Measurements from ENCODE around the gene RNF10. TPM values are rescaled to one million over a fixed set of nuclear protein-coding genes. Genes with fewer than 3 reads are reported as not detected.
"Not testable (repeated sequence)": the region's sequence is repeated elsewhere in the genome, so short reads cannot be mapped to it uniquely, and the experiment has no call there.

RNF10 gene
- polyA plus RNA-seq, 1 donor: 146 TPM

DNA sequence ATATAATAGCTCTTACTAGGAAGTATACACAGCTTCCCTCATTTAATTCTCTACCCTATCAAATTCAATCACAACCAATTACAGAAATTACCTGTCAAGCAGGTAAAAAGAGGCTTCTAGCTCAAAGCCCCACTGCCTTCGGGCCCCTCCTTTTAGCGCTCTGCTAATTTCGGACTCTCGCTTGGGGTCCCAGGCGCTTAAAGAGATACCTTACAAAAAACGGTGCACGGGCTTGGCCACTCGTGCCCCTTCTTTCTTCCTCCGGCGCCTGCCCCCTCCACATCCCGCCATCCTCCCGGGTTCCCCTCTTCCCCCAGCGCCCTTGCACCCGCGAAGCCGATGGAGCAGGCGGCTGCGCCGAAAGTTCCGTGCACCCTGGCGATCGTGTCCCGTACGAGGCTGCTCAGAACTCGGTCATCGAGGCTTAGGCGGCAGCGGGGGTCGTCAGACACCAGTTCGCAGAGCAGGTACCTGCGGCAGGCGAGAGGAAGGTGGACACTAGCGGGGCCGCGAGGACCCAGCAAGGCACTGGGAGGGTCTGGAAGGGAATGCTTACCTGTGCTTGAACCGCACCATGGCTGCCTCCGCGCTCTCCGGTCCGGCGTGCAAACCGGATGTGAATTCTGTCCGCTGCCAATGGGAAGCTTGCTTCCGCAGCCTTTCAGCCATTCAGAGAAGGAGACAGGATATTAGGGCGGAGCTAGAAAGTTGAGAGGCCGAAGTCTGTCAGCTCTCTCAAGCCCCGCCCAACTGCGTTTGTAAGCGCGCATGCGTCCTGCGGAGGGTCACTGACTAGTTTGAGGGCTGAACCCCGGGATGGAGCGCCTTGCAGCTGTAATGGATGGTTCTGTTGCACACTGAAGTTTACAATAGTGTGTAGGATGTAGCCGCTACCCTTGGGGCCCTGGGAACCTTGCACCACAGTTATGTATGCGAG, 46.9 kb downstream of the RNF10 start, which contains the start of gene POP5:
Gene POP5 (minus strand): TSS at position 616 of the 937 bp plus-strand sequence. CDS start 40 bp downstream, at position 576.
- DNase-seq (ENCODE audit: low read depth): peak; percentile 98

- DNase-seq (ENCODE audit: low read depth): no peak
These were observed 47.8 kb downstream of the RNF10 start for GRCh38 chr12:120581998-120582397.

DNA sequence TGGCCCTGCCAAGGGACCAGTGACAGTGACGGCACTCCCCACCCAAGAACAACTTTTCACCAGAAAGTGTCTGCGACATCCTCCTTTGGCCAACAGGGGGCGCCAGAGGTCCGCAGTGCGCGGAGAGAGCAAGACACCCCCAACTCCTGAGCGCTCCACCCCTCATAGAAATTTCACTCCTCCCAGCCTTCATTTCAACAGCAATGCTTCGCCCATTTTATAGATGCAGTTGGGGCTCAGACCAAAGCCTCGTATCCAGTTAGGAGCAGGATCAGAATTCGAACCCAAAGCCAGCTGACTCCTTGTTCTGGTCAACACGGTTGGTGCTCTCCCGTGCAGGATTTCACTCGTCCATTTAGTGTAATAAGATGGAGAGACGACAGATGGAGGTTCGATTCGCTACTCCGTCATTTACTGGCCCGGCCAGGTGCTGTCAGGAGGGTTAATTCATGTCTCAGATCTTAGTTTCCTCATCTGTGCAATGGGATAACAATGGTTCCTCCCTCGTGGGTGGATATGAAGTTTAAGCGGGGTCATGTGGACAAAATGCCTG, 49.4 kb downstream of the RNF10 start:
- DNase-seq (ENCODE audit: low read depth): no peak

- DNase-seq (ENCODE audit: low read depth): no peak
These were observed 50.4 kb downstream of the RNF10 start for GRCh38 chr12:120584343-120585149.

DNA sequence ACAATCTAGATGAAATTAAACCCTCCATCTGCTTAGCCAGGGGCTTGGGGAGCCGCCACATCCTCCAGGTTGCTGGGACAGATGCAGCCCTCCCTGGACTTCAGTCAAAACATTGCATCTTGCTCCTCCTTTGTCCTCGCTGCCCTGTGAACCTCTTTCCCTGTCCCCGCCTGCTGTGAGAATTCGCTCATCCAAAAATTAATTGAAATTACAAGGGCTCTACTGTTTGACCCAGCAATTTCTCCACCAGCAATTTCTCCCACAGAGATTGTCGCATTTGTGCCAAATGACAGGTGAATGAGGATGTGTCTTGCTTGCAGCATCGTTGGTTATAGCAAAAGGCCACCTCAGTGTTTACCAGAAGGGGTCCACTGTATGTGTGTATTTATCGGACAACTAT, 52.0 kb downstream of the RNF10 start:
- no peak for DNase-seq (ENCODE audit: low read depth)

GRCh38 chr12:120586860-120587259, 52.7 kb downstream of the RNF10 start:
- no peak for DNase-seq (ENCODE audit: low read depth)

- no peak for DNase-seq (ENCODE audit: low read depth)
These were observed 54.2 kb downstream of the RNF10 start for GRCh38 chr12:120588371-120588770.

GRCh38 chr12:120588948-120589930, 55.1 kb downstream of the RNF10 start:
- no peak for DNase-seq (ENCODE audit: low read depth)

GRCh38 chr12:120590741-120591407, 56.7 kb downstream of the RNF10 start:
- no peak for DNase-seq (ENCODE audit: low read depth)

- no peak for DNase-seq (ENCODE audit: low read depth)
These were observed 58.2 kb downstream of the RNF10 start for GRCh38 chr12:120592121-120593049.

GRCh38 chr12:120596901-120597300, 62.7 kb downstream of the RNF10 start:
- no peak for DNase-seq (ENCODE audit: low read depth)

- no peak for DNase-seq (ENCODE audit: low read depth)
These were observed 63.7 kb downstream of the RNF10 start for GRCh38 chr12:120597861-120598260.

DNA sequence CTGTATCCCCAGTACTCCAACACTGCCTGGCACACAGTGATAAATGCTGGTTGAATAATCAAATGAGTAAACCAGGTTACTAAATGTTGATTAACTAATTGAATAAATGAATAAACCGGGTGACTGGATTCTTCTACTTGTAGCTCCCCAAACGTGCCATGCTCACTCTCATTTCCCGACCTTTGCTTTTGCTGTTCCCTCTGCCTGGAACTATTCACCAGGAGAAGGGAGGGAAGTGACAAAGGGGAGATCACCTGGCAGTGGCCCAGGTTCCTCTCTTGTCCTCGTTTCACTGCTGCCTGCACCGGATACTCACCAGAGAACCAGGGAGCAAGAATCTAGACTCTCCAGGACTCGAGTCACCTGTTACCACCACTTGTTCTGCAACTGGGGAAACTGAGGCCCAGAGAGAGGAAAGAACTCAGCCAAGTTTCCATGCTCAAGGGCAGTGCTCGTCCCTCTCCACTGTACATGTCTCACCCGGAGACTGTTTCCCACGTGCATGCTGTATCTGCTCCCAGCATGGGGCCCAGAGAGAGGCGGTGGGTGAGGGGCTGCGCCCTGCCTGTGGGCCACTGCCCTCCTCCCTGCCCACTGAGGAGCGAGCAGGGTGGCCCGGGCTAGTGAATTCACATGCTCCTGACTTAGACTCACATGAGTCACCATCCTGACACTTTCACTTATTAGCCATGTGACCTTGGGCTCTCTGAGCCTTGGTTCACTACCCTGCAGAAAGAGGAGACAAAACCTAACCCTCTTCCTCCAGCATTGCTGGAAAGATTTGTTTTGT, 64.7 kb downstream of the RNF10 start:
- DNase-seq (ENCODE audit: low read depth): no peak

- no peak for DNase-seq (ENCODE audit: low read depth)
These were observed 65.8 kb downstream of the RNF10 start for GRCh38 chr12:120599672-120600552.

DNA sequence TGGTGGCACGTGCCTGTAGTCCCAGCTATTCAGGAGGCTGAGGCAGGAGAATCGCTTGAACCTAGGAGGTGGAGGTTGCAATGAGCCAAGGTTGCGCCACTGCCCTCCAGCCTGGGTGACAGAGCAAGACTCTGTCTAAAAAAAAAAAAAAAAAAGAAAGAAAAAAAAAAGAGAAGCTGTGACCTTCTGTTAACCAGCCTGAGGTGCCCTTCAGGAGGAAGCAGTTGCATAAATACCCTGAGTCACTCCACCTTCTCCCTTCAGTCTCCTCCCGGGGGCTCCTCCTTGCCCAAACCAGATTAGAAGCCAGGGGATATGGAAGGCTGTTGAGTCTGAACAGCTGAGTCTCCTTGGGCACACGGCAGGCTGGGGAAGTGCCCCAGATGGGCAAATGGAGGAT, 68.3 kb downstream of the RNF10 start:
- not testable (repeated sequence) for DNase-seq (ENCODE audit: low read depth)

DNA sequence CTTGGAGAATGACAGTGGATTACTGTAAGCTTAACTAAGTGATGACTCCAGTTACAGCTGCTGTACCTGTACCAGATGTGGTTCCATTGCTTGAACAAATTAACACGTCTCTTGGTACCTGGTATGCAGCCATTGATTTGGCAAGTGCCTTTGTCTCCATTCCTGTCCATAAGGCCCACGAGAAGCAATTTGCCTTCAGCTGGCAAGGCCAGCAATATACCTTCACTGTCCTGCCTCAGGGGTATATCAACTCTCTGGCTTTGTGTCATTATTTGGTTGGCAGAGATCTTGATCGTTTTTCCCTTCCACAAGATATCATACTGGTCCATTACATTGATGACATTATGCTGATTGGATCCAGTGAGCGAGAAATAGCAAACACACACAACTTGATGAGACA, 76.4 kb downstream of the RNF10 start:
- no peak for DNase-seq (ENCODE audit: low read depth)

- DNase-seq (ENCODE audit: low read depth): not testable (repeated sequence)
These were observed 77.4 kb downstream of the RNF10 start for GRCh38 chr12:120611534-120611933.

Data from forelimb muscle (tissue), 1 donor.